Measurements from ENCODE around the gene B3GAT1.

- TF ChIP-seq CTCF (IDR thresholded peaks at IDR 0.05) (no peak), ZFX (IDR thresholded peaks at IDR 0.05; ENCODE audit: borderline replicate concordance) (no peak)
These were observed 46.8 kb downstream of the B3GAT1 start for GRCh38 chr11:134365011-134365925.
